GM12878 (cell line): ENCODE data around the gene AP3M1. TPM values are rescaled to one million over a fixed set of nuclear protein-coding genes. Genes with fewer than 3 reads are reported as not detected.

Source experiments
- ATAC-seq: fragments of 200-7000 bp; cut with Tn5 transposase; 3 replicates; pipeline ENCODE4 v1.9.1; 2020; ENCODE audit warnings: mild to moderate bottlenecking, moderate library complexity
- BruUV-seq: library from RNA; stranded (reverse); fragments of 400-500 nt; replicated peaks from 2 replicates; lab custom pipeline; 2021; lab: Mats Ljungman, UMichigan
- CTCF ChIA-PET: fragments of 300-600 bp; sonication (Branson Sonifier 250); formaldehyde crosslinking; extraction: SDS; loops from one replicate; lab custom pipeline; 2021; ENCODE audit warnings: inconsistent platforms; lab: Yijun Ruan, JAX
- POLR2A ChIA-PET: fragments of 350-600 bp; formaldehyde crosslinking; extraction: SDS; loops from one replicate; lab custom pipeline; 2021; ENCODE audit warnings: inconsistent platforms; lab: Charles Lee
- RAD21 ChIA-PET: fragments of 300-600 bp; sonication (Branson Sonifier 250); formaldehyde crosslinking; loops from one replicate; lab custom pipeline; 2023; ENCODE audit warnings: antibody characterized with exemption; ENCODE audit not compliant: unreplicated experiment; lab: Charles Lee
- SMC1A ChIA-PET: fragments of 300-600 bp; sonication (Branson Sonifier 250); formaldehyde crosslinking; loops from one replicate; lab custom pipeline; 2023; ENCODE audit not compliant: unreplicated experiment, uncharacterized antibody; lab: Charles Lee
- DNase-seq: peaks from one replicate; pipeline ENCODE4 v3.0.0-alpha.2; 2011; ENCODE audit warnings: low read depth, low spot score
- FAIRE-seq: peaks from 3 replicates; lab custom pipeline; 2011; peaks lifted over from hg19 to GRCh38; lab: Jason Lieb, UNC
- H2AFZ ChIP-seq: 2 replicates; pipeline ENCODE4 v1.6.0; 2011; ENCODE audit warnings: low read depth, low read length, control low read depth; ENCODE audit not compliant: control insufficient read depth
- H3K27ac ChIP-seq: 2 replicates; pipeline ENCODE4 v1.5.1; 2011; ENCODE audit warnings: control low read depth; ENCODE audit not compliant: control insufficient read depth, insufficient read depth
- H3K27me3 ChIP-seq, 2 experiments: replicated peaks in 1 of 2; 2 replicates each; pipeline versions ENCODE4 v1.6.0 to v1.6.1; 2011; ENCODE audit warnings: low read length in 1 of 2; ENCODE audit not compliant: control insufficient read depth in 2 of 2, insufficient read depth in 2 of 2
- H3K36me3 ChIP-seq, 2 experiments: 2 replicates each; pipeline ENCODE4 v1.5.1; 2011; ENCODE audit warnings: low read length in 1 of 2; ENCODE audit not compliant: control insufficient read depth in 2 of 2, insufficient read depth in 2 of 2
- H3K4me1 ChIP-seq: 2 replicates; pipeline ENCODE4 v1.6.1; 2011; ENCODE audit warnings: mild to moderate bottlenecking, low read length, moderate library complexity, mixed read lengths; ENCODE audit not compliant: control insufficient read depth, insufficient read depth
- H3K4me2 ChIP-seq: 2 replicates; pipeline ENCODE4 v1.6.0; 2011; ENCODE audit warnings: control low read depth; ENCODE audit not compliant: control insufficient read depth, insufficient read depth
- H3K4me3 ChIP-seq: fragments of 200-600 bp; sonication (generic); 2 replicates; pipeline ENCODE4 v1.5.1; 2016
- H3K79me2 ChIP-seq: 2 replicates; pipeline ENCODE4 v1.6.0; 2011; ENCODE audit warnings: low read length; ENCODE audit not compliant: control insufficient read depth, insufficient read depth
- H3K9ac ChIP-seq: 2 replicates; pipeline ENCODE4 v1.8.0; 2011; ENCODE audit warnings: low read length, control low read depth, mixed read lengths; ENCODE audit not compliant: control insufficient read depth, insufficient read depth
- H3K9me3 ChIP-seq: replicated peaks from 3 replicates; pipeline ENCODE4 v1.5.1; 2011; ENCODE audit warnings: mild to moderate bottlenecking, low read length; ENCODE audit not compliant: control insufficient read depth, insufficient read depth
- H4K20me1 ChIP-seq: 2 replicates; pipeline ENCODE4 v1.6.0; 2011; ENCODE audit not compliant: control insufficient read depth, insufficient read depth
- ETV6 ChIP-seq, 2 experiments: fragments of 450-650 bp in 1 of 2; IDR thresholded peaks in 1 of 2; conservative IDR thresholded peaks in 1 of 2; 2 replicates each; pipeline ENCODE4 v1.6.1; 2014; ENCODE audit warnings: antibody characterized with exemption in 1 of 2, borderline replicate concordance in 1 of 2, low read depth in 1 of 2, mild to moderate bottlenecking in 1 of 2, moderate library complexity in 1 of 2
- KLF5 ChIP-seq: fragments of 450-650 bp; IDR thresholded peaks from 2 replicates; pipeline ENCODE4 v1.6.1; 2014; ENCODE audit warnings: mild to moderate bottlenecking; ENCODE audit not compliant: partially characterized antibody
- MTA3 ChIP-seq: IDR thresholded peaks from 2 replicates; pipeline ENCODE4 v1.6.1; 2012; ENCODE audit warnings: low read length, inconsistent platforms, borderline replicate concordance
- MXI1 ChIP-seq: fragments of 150-350 bp; IDR thresholded peaks from 2 replicates; pipeline ENCODE4 v1.6.1; 2011; ENCODE audit warnings: low read depth, mild to moderate bottlenecking, inconsistent platforms, low read length, improper control_type of control experiment
- MYB ChIP-seq: fragments of 150-350 bp; IDR thresholded peaks from 2 replicates; pipeline ENCODE4 v1.6.1; 2014; ENCODE audit warnings: mild to moderate bottlenecking, low read depth, low read length, borderline replicate concordance
- NFIC ChIP-seq: IDR thresholded peaks from 2 replicates; pipeline ENCODE4 v1.6.1; 2012; ENCODE audit warnings: low read depth, mild to moderate bottlenecking, inconsistent platforms, low read length, moderate library complexity
- PML ChIP-seq: IDR thresholded peaks from 2 replicates; pipeline ENCODE4 v1.6.1; 2012; ENCODE audit warnings: low read length, inconsistent platforms
- RB1 ChIP-seq: fragments of 450-650 bp; formaldehyde crosslinking; IDR thresholded peaks from 2 replicates; pipeline ENCODE4 v1.6.1; 2017; ENCODE audit warnings: mild to moderate bottlenecking, borderline replicate concordance
- SKIL ChIP-seq: fragments of 450-650 bp; IDR thresholded peaks from 2 replicates; pipeline ENCODE4 v1.6.1; 2017; ENCODE audit warnings: mild to moderate bottlenecking, low read depth, inconsistent platforms; ENCODE audit not compliant: poor library complexity, severe bottlenecking
- SPI1 ChIP-seq: IDR thresholded peaks from 2 replicates; pipeline ENCODE4 v1.6.1; 2011; ENCODE audit warnings: low read depth, mild to moderate bottlenecking, low read length, moderate library complexity, borderline replicate concordance; ENCODE audit not compliant: insufficient read depth
- ZNF274 ChIP-seq: IDR thresholded peaks from one replicate; pipeline ENCODE4 v1.8.0; 2011; ENCODE audit not compliant: insufficient read length, insufficient read depth
- WGBS: methylation state at CpG from one replicate; pipeline ENCODE4 v1.1.6; 2016; ENCODE audit warnings: low lambda C conversion rate; ENCODE audit not compliant: insufficient replicate concordance, insufficient coverage; ENCODE audit errors: missing lambda C conversion rate; 5-methylcytosine and 5-hydroxymethylcytosine counted together
- in situ Hi-C: fragments of 300-500 bp; cut with MboI; formaldehyde crosslinking; loops from 9 replicates; pipeline ENCODE4 v1.14.3; 2018; ENCODE audit warnings: mixed read lengths
- intact Hi-C: fragments of 100-400 bp; cut with micrococcal nuclease; formaldehyde crosslinking; loops from one replicate; pipeline ENCODE4 v1.14.2; 2022; ENCODE audit not compliant: unreplicated experiment
- polyA plus RNA-seq, 11 experiments: library from polyadenylated mRNA; depleted of rRNA in 4 of 11; unstranded in 6 of 11; stranded (reverse) in 5 of 11; fragments of >200 nt; fragmentation: Nextera tagmentation in 4 of 11; fragmentation: Illumina TruSeq in 1 of 11; extraction: Ambion mirVana in 4 of 11; extraction: Trizol in 1 of 11; gene quantifications; 1 replicate in 1 of 11; 2 replicates in 10 of 11; pipeline versions ENCODE4 v1.2.1 to v1.2.3, GENCODE V29; 2011 to 2016; ENCODE audit warnings: inconsistent platforms in 2 of 11, missing spikeins in 2 of 11, low read depth in 1 of 11
- total RNA-seq, 4 experiments: library from RNA; depleted of rRNA in 3 of 4; stranded (reverse); fragments of >200 nt in 3 of 4; fragmentation: Illumina TruSeq in 1 of 4; extraction: Trizol in 1 of 4; gene quantifications; 2 replicates each; pipeline versions ENCODE4 v1.2.1 to v1.2.3, GENCODE V29; 2013 to 2021
- TF ChIP-seq, protein P1 (sequence below): IDR thresholded peaks from 2 replicates; pipeline ENCODE4 v1.6.1; 2011; ENCODE audit warnings: mild to moderate bottlenecking, low read depth, low read length, moderate library complexity; ENCODE audit not compliant: insufficient replicate concordance
- TF ChIP-seq, protein P2 (sequence below): fragments of 150-350 bp; IDR thresholded peaks from 2 replicates; pipeline ENCODE4 v1.6.1; 2016; ENCODE audit warnings: low read depth, low read length
- TF ChIP-seq, protein P3 (sequence below): fragments of 450-650 bp; conservative IDR thresholded peaks from 2 replicates; pipeline ENCODE4 v1.6.1; 2017; ENCODE audit warnings: mild to moderate bottlenecking, moderate library complexity

The AP3M1 gene
- total and polyA plus RNA-seq, 10 of the 15 experiments (the other 5 are each of a cell fraction or from before 2014, with no cell fraction given) = 22.1 to 83.4 (median 47.7) TPM

GRCh38 chr10:74075906-74076305, 74.7 kb downstream of the AP3M1 start (continued):
- TF ChIP-seq, protein P1, sequence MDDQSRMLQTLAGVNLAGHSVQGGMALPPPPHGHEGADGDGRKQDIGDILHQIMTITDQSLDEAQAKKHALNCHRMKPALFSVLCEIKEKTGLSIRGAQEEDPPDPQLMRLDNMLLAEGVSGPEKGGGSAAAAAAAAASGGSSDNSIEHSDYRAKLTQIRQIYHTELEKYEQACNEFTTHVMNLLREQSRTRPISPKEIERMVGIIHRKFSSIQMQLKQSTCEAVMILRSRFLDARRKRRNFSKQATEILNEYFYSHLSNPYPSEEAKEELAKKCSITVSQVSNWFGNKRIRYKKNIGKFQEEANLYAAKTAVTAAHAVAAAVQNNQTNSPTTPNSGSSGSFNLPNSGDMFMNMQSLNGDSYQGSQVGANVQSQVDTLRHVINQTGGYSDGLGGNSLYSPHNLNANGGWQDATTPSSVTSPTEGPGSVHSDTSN = no peak
- no peak for TF ChIP-seq RB1
- no peak for TF ChIP-seq KLF5
- TF ChIP-seq MYB = no peak
- no peak for TF ChIP-seq NFIC
- TF ChIP-seq SKIL = no peak
- no peak for TF ChIP-seq ETV6 (conservative IDR thresholded peaks at IDR 0.05 in 1 of 2, IDR thresholded peaks at IDR 0.05 in 1 of 2; ENCODE audit: borderline replicate concordance in 1 of 2, low read depth in 1 of 2)

- Histone ChIP-seq H3K9ac (no peak overlapping the region), H3K9me3 (no peaks in the 10 kb centered on the region), H3K27ac (no peak overlapping the region), H3K4me1 (peaks cover 5% of the 10 kb centered on the region; the same call in 1 of the 2 replicates), H3K36me3 (no peaks in the 10 kb centered on the region), H3K27me3 (no peaks in the 10 kb centered on the region), H3K4me2 (no peak overlapping the region), H4K20me1 (no peaks in the 10 kb centered on the region), H3K79me2 (no peaks in the 10 kb centered on the region), H2AFZ (no peak overlapping the region), H3K4me3 (no peak overlapping the region)
- ChIA-PET POLR2A (no interaction called here), SMC1A (interaction anchor here (1.4 to 9.2 kb wide), 3 partner anchors 16 to 60 kb away, joined by 5 to 71 read pairs (median 5); no protein-coding TSS in a partner anchor), CTCF (interaction anchor here (0.7 to 1.6 kb wide), 2 partner anchors 9 to 104 kb away, joined by 3 to 5 read pairs; no protein-coding TSS in a partner anchor), RAD21 (no interaction called here)
- in situ Hi-C loops = no loop called here
- 88% methylated on average over 6 of the region's 6 CpGs for WGBS
- FAIRE-seq (no peak), DNase-seq (no peak), ATAC-seq (no peak)
- no TSS peak for BruUV-seq
- intact Hi-C loops = no loop called here
- TF ChIP-seq SPI1 (no peak), MXI1 (no peak), ZNF274 (no peak), PML (no peak), MTA3 (no peak)
- TF ChIP-seq, protein P2, sequence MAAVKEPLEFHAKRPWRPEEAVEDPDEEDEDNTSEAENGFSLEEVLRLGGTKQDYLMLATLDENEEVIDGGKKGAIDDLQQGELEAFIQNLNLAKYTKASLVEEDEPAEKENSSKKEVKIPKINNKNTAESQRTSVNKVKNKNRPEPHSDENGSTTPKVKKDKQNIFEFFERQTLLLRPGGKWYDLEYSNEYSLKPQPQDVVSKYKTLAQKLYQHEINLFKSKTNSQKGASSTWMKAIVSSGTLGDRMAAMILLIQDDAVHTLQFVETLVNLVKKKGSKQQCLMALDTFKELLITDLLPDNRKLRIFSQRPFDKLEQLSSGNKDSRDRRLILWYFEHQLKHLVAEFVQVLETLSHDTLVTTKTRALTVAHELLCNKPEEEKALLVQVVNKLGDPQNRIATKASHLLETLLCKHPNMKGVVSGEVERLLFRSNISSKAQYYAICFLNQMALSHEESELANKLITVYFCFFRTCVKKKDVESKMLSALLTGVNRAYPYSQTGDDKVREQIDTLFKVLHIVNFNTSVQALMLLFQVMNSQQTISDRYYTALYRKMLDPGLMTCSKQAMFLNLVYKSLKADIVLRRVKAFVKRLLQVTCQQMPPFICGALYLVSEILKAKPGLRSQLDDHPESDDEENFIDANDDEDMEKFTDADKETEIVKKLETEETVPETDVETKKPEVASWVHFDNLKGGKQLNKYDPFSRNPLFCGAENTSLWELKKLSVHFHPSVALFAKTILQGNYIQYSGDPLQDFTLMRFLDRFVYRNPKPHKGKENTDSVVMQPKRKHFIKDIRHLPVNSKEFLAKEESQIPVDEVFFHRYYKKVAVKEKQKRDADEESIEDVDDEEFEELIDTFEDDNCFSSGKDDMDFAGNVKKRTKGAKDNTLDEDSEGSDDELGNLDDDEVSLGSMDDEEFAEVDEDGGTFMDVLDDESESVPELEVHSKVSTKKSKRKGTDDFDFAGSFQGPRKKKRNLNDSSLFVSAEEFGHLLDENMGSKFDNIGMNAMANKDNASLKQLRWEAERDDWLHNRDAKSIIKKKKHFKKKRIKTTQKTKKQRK = no peak
- TF ChIP-seq, protein P3, sequence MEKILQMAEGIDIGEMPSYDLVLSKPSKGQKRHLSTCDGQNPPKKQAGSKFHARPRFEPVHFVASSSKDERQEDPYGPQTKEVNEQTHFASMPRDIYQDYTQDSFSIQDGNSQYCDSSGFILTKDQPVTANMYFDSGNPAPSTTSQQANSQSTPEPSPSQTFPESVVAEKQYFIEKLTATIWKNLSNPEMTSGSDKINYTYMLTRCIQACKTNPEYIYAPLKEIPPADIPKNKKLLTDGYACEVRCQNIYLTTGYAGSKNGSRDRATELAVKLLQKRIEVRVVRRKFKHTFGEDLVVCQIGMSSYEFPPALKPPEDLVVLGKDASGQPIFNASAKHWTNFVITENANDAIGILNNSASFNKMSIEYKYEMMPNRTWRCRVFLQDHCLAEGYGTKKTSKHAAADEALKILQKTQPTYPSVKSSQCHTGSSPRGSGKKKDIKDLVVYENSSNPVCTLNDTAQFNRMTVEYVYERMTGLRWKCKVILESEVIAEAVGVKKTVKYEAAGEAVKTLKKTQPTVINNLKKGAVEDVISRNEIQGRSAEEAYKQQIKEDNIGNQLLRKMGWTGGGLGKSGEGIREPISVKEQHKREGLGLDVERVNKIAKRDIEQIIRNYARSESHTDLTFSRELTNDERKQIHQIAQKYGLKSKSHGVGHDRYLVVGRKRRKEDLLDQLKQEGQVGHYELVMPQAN = no peak
These were observed 78.1 kb downstream of the AP3M1 start for GRCh38 chr10:74072503-74072902.
